ENCODE results near the gene SMC3. TPM values are rescaled to one million over a fixed set of nuclear protein-coding genes. Genes with fewer than 3 reads are reported as not detected.
"Not testable (repeated sequence)": the region's sequence is repeated elsewhere in the genome, so short reads cannot be mapped to it uniquely, and the experiment has no call there.

SMC3 gene
- total and polyA plus RNA-seq, 7 donors: 15.3 to 25.3 (median 19.2) TPM

DNA sequence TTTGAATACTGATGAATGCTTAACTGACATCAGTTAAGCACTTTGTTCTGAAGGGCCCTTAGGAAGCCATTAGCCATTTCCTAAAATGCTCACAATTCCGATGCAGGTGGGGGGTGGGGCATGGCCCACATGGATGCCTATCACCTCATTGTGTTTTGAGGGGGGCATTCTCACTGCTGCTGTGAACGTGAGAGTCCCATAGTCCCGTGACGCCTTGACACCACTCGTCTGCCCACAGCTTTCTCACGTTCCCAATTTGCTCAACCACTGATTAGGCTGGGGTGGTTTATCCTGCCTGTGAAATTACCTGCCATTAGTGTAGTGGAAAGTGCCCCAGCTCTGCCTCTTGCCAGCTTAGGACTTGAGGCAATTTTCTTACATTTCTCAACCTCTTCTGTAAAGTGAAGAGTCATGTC, 37.9 kb upstream of the SMC3 start:
- TF ChIP-seq, protein P1, sequence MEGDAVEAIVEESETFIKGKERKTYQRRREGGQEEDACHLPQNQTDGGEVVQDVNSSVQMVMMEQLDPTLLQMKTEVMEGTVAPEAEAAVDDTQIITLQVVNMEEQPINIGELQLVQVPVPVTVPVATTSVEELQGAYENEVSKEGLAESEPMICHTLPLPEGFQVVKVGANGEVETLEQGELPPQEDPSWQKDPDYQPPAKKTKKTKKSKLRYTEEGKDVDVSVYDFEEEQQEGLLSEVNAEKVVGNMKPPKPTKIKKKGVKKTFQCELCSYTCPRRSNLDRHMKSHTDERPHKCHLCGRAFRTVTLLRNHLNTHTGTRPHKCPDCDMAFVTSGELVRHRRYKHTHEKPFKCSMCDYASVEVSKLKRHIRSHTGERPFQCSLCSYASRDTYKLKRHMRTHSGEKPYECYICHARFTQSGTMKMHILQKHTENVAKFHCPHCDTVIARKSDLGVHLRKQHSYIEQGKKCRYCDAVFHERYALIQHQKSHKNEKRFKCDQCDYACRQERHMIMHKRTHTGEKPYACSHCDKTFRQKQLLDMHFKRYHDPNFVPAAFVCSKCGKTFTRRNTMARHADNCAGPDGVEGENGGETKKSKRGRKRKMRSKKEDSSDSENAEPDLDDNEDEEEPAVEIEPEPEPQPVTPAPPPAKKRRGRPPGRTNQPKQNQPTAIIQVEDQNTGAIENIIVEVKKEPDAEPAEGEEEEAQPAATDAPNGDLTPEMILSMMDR (IDR thresholded peaks at IDR 0.05): no peak
- WGBS, 3 donors: 54 to 74% (median 59%) methylated on average over 6 of the region's 6 CpGs
- intact Hi-C loops (cut with DNase I): no loop called here
- Histone ChIP-seq H3K9me3 (no peaks in the 10 kb centered on the region), H3K27me3 (ENCODE audit: insufficient read depth in 3 of 3, low read length in 2 of 3) (peaks cover 0 to 19% (median 5%) of the 10 kb centered on the region in 3 donors), H3K4me1 (peaks cover 4% of the 10 kb centered on the region), H3K36me3 (ENCODE audit: insufficient read depth in 1 of 2, low read depth in 1 of 2) (no peaks in the 10 kb centered on the region), H3K27ac (no peak overlapping the region), H3K4me3 (no peak overlapping the region)
- no peak for DNase-seq
- ATAC-seq: no peak

- 4 to 5% (median 5%) methylated on average over 33 to 35 of the region's 35 CpGs for WGBS, 3 donors
Measured at GRCh38 chr10:110530131-110530831, 37.2 kb upstream of the SMC3 start.

GRCh38 chr10:110531687-110532086, 35.8 kb upstream of the SMC3 start:
- WGBS, 3 donors: 86 to 92% (median 86%) methylated on average over 2 of the region's 2 CpGs
- H3K4me1 ChIP-seq: peaks cover 4% of the 10 kb centered on the region
- H3K9me3 ChIP-seq: no peaks in the 10 kb centered on the region
- intact Hi-C loops (cut with DNase I): no loop called here
- H3K4me3 ChIP-seq: no peak overlapping the region
- H3K36me3 ChIP-seq (ENCODE audit: insufficient read depth in 1 of 2, low read depth in 1 of 2): no peaks in the 10 kb centered on the region
- TF ChIP-seq, protein P1 (IDR thresholded peaks at IDR 0.05): no peak
- H3K27me3 ChIP-seq (ENCODE audit: insufficient read depth in 3 of 3, low read length in 2 of 3): peaks cover 0 to 25% (median 5%) of the 10 kb centered on the region in 3 donors
- DNase-seq: no peak
- H3K27ac ChIP-seq: no peak overlapping the region
- no peak for ATAC-seq

More at GRCh38 chr10:110530131-110530831, 37.2 kb upstream of the SMC3 start:
- peaks cover 0 to 19% (median 5%) of the 10 kb centered on the region in 3 donors for H3K27me3 ChIP-seq (ENCODE audit: insufficient read depth in 3 of 3, low read length in 2 of 3)
- DNase-seq (peak; percentile 63 to 81), ATAC-seq (peak in 3 of 4 donors; percentile 66 to 77 (median 68))
- H3K4me3 ChIP-seq: peak overlapping the region; percentile 26
- no peaks in the 10 kb centered on the region for H3K36me3 ChIP-seq (ENCODE audit: insufficient read depth in 1 of 2, low read depth in 1 of 2)
- H3K4me1 ChIP-seq: peaks cover 4% of the 10 kb centered on the region
- H3K27ac ChIP-seq: no peak overlapping the region
- no peaks in the 10 kb centered on the region for H3K9me3 ChIP-seq
- TF ChIP-seq, protein P1 (IDR thresholded peaks at IDR 0.05): no peak
- intact Hi-C loops (cut with DNase I): no loop called here

GRCh38 chr10:110532628-110533027, 34.9 kb upstream of the SMC3 start:
- H3K4me1 ChIP-seq; ATAC-seq; H3K36me3 ChIP-seq (ENCODE audit: insufficient read depth in 1 of 2, low read depth in 1 of 2); H3K4me3 ChIP-seq; H3K27ac ChIP-seq; intact Hi-C loops (cut with DNase I); H3K9me3 ChIP-seq; DNase-seq: not testable (repeated sequence)
- peaks cover 0 to 26% (median 5%) of the 10 kb centered on the region in 3 donors for H3K27me3 ChIP-seq (ENCODE audit: insufficient read depth in 3 of 3, low read length in 2 of 3)
- WGBS, 3 donors: 90 to 96% (median 93%) methylated on average over 4 of the region's 4 CpGs

DNA sequence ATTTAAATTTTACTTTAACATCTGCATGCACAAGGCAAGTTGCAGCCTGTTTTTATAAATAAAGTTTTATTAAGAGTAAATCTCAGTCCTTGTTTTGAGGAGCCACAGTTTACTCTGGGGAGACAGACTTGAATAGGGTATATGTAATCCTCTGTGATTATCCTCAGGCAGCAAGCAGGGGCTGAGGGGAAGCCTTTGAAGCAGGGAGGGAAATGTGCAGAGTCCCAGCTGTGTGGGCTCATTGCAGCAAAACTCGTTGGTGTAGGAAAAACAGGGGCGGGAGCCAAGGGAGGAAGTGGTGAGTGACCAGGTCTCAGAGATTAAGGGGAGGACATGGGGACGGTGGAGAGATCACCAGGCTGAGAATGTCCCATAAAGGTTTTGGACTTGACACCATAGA, 34.3 kb upstream of the SMC3 start:
- Histone ChIP-seq H3K4me1 (peaks cover 4% of the 10 kb centered on the region), H3K36me3 (ENCODE audit: insufficient read depth in 1 of 2, low read depth in 1 of 2) (no peaks in the 10 kb centered on the region), H3K4me3 (no peak overlapping the region), H3K27ac (no peak overlapping the region), H3K27me3 (ENCODE audit: insufficient read depth in 3 of 3, low read length in 2 of 3) (peaks cover 0 to 26% (median 5%) of the 10 kb centered on the region in 3 donors), H3K9me3 (no peaks in the 10 kb centered on the region)
- ATAC-seq (no peak), DNase-seq (no peak)
- intact Hi-C loops (cut with DNase I): no loop called here
- TF ChIP-seq, protein P1 (IDR thresholded peaks at IDR 0.05): no peak
- 19 to 33% (median 21%) methylated on average over 3 of the region's 3 CpGs for WGBS, 3 donors

All from psoas muscle (tissue), 8 donors.